ENCODE measurements around the gene TREML1. TPM values are rescaled to one million over a fixed set of nuclear protein-coding genes. Genes with fewer than 3 reads are reported as not detected.

The TREML1 gene
- total RNA-seq, 2 donors from 2014 or later: not detected

- H3K9me3 Mint-ChIP-seq: no peaks in the 10 kb centered on the region
- ATAC-seq (replicated peaks in 1 of 2) (no peak), DNase-seq (no peak)
- no peak overlapping the region for H3K4me3 Mint-ChIP-seq
- peaks cover 8% of the 10 kb centered on the region for H3K27me3 Mint-ChIP-seq (ENCODE audit: low read depth)
- no peaks in the 10 kb centered on the region for H3K36me3 Mint-ChIP-seq (ENCODE audit: insufficient read depth in 2 of 2)
- no peaks in the 10 kb centered on the region for H3K4me1 Mint-ChIP-seq (ENCODE audit: low read depth)
- no peak overlapping the region for H3K27ac Mint-ChIP-seq
These were observed 16.5 kb upstream of the TREML1 start for GRCh38 chr6:41170547-41171160.

- H3K4me1 Mint-ChIP-seq (ENCODE audit: low read depth): no peaks in the 10 kb centered on the region
- H3K4me3 Mint-ChIP-seq: no peak overlapping the region
- no peaks in the 10 kb centered on the region for H3K36me3 Mint-ChIP-seq (ENCODE audit: insufficient read depth in 2 of 2)
- no peaks in the 10 kb centered on the region for H3K9me3 Mint-ChIP-seq
- no peak overlapping the region for H3K27ac Mint-ChIP-seq
- peaks cover 8% of the 10 kb centered on the region for H3K27me3 Mint-ChIP-seq (ENCODE audit: low read depth)
- DNase-seq (no peak), ATAC-seq (replicated peaks in 1 of 2) (no peak)
These were observed 13.2 kb upstream of the TREML1 start for GRCh38 chr6:41167173-41167963.

- DNase-seq: no peak
- H3K4me3 Mint-ChIP-seq: no peak overlapping the region
- H3K4me1 Mint-ChIP-seq (ENCODE audit: low read depth): no peaks in the 10 kb centered on the region
- H3K27me3 Mint-ChIP-seq (ENCODE audit: low read depth): peaks cover 14% of the 10 kb centered on the region
- no peaks in the 10 kb centered on the region for H3K9me3 Mint-ChIP-seq
- H3K27ac Mint-ChIP-seq: no peak overlapping the region
- H3K36me3 Mint-ChIP-seq (ENCODE audit: insufficient read depth in 2 of 2): no peaks in the 10 kb centered on the region
- no peak for ATAC-seq (replicated peaks in 1 of 2)
These were observed 10.5 kb upstream of the TREML1 start for GRCh38 chr6:41164551-41165120.

GRCh38 chr6:41163419-41163717 is 9.2 kb upstream of the TREML1 start:
- ATAC-seq (replicated peaks in 1 of 2): no peak
- H3K36me3 Mint-ChIP-seq (ENCODE audit: insufficient read depth in 2 of 2): no peaks in the 10 kb centered on the region
- no peak overlapping the region for H3K27ac Mint-ChIP-seq
- H3K4me3 Mint-ChIP-seq: no peak overlapping the region
- H3K9me3 Mint-ChIP-seq: no peaks in the 10 kb centered on the region
- DNase-seq: no peak
- peaks cover 14% of the 10 kb centered on the region for H3K27me3 Mint-ChIP-seq (ENCODE audit: low read depth)
- H3K4me1 Mint-ChIP-seq (ENCODE audit: low read depth): no peaks in the 10 kb centered on the region

- Mint-ChIP-seq H3K27me3 (ENCODE audit: low read depth) (peaks cover 14% of the 10 kb centered on the region), H3K4me1 (ENCODE audit: low read depth) (no peaks in the 10 kb centered on the region), H3K27ac (no peak within 1 kb of the TSS), H3K36me3 (ENCODE audit: insufficient read depth in 2 of 2) (no peaks in the 10 kb centered on the region), H3K9me3 (no peaks in the 10 kb centered on the region), H3K4me3 (no peak within 1 kb of the TSS)
- ATAC-seq (replicated peaks in 1 of 2) (no peak), DNase-seq (no peak)
These were observed 8.7 kb upstream of the TREML1 start, which contains the start of gene TREM2 for GRCh38 chr6:41162687-41163418. Gene TREM2 (minus strand): TSS chr6:41163116. CDS start chr6:41163082, 34 bp downstream.

- Mint-ChIP-seq H3K36me3 (ENCODE audit: insufficient read depth in 2 of 2) (no peaks in the 10 kb centered on the region), H3K4me3 (no peak overlapping the region), H3K27ac (no peak overlapping the region), H3K4me1 (ENCODE audit: low read depth) (no peaks in the 10 kb centered on the region), H3K9me3 (no peaks in the 10 kb centered on the region), H3K27me3 (ENCODE audit: low read depth) (peaks cover 10% of the 10 kb centered on the region)
- ATAC-seq (replicated peaks in 1 of 2) (no peak), DNase-seq (no peak)
These were observed 7.9 kb upstream of the TREML1 start for GRCh38 chr6:41161851-41162552.

GRCh38 chr6:41161380-41161779 is 7.2 kb upstream of the TREML1 start:
- ATAC-seq (replicated peaks in 1 of 2) (no peak), DNase-seq (no peak)
- peaks cover 6% of the 10 kb centered on the region for H3K27me3 Mint-ChIP-seq (ENCODE audit: low read depth)
- no peak overlapping the region for H3K4me3 Mint-ChIP-seq
- H3K4me1 Mint-ChIP-seq (ENCODE audit: low read depth): no peaks in the 10 kb centered on the region
- H3K27ac Mint-ChIP-seq: no peak overlapping the region
- no peaks in the 10 kb centered on the region for H3K36me3 Mint-ChIP-seq (ENCODE audit: insufficient read depth in 2 of 2)
- no peaks in the 10 kb centered on the region for H3K9me3 Mint-ChIP-seq

GRCh38 chr6:41160933-41161332 is 6.8 kb upstream of the TREML1 start:
- Mint-ChIP-seq H3K4me1 (ENCODE audit: low read depth) (no peaks in the 10 kb centered on the region), H3K4me3 (no peak overlapping the region), H3K9me3 (no peaks in the 10 kb centered on the region), H3K27me3 (ENCODE audit: low read depth) (peaks cover 6% of the 10 kb centered on the region), H3K36me3 (ENCODE audit: insufficient read depth in 2 of 2) (no peaks in the 10 kb centered on the region), H3K27ac (no peak overlapping the region)
- DNase-seq: no peak
- no peak for ATAC-seq (replicated peaks in 1 of 2)

GRCh38 chr6:41159415-41160082 is 5.4 kb upstream of the TREML1 start:
- Mint-ChIP-seq H3K4me3 (no peak overlapping the region), H3K27ac (no peak overlapping the region), H3K9me3 (no peaks in the 10 kb centered on the region), H3K36me3 (ENCODE audit: insufficient read depth in 2 of 2) (no peaks in the 10 kb centered on the region), H3K4me1 (ENCODE audit: low read depth) (no peaks in the 10 kb centered on the region), H3K27me3 (ENCODE audit: low read depth) (peaks cover 6% of the 10 kb centered on the region)
- DNase-seq: no peak
- no peak for ATAC-seq (replicated peaks in 1 of 2)

- DNase-seq (no peak), ATAC-seq (replicated peaks in 1 of 2) (no peak)
- H3K27me3 Mint-ChIP-seq (ENCODE audit: low read depth): peaks cover 6% of the 10 kb centered on the region
- no peaks in the 10 kb centered on the region for H3K9me3 Mint-ChIP-seq
- no peaks in the 10 kb centered on the region for H3K4me1 Mint-ChIP-seq (ENCODE audit: low read depth)
- H3K4me3 Mint-ChIP-seq: no peak overlapping the region
- H3K36me3 Mint-ChIP-seq (ENCODE audit: insufficient read depth in 2 of 2): no peaks in the 10 kb centered on the region
- H3K27ac Mint-ChIP-seq: no peak overlapping the region
These were observed 3.2 kb upstream of the TREML1 start for GRCh38 chr6:41157323-41157722.

- H3K27ac Mint-ChIP-seq: no peak overlapping the region
- no peaks in the 10 kb centered on the region for H3K36me3 Mint-ChIP-seq (ENCODE audit: insufficient read depth in 2 of 2)
- no peak for ATAC-seq (replicated peaks in 1 of 2)
- H3K4me3 Mint-ChIP-seq: no peak overlapping the region
- no peak for DNase-seq
- H3K9me3 Mint-ChIP-seq: no peaks in the 10 kb centered on the region
- H3K27me3 Mint-ChIP-seq (ENCODE audit: low read depth): peaks cover 1% of the 10 kb centered on the region
- H3K4me1 Mint-ChIP-seq (ENCODE audit: low read depth): no peaks in the 10 kb centered on the region
These were observed 2.6 kb upstream of the TREML1 start for GRCh38 chr6:41156771-41157170.

GRCh38 chr6:41156001-41156400 is 1.9 kb upstream of the TREML1 start:
- H3K36me3 Mint-ChIP-seq (ENCODE audit: insufficient read depth in 2 of 2): no peaks in the 10 kb centered on the region
- H3K9me3 Mint-ChIP-seq: no peaks in the 10 kb centered on the region
- ATAC-seq (replicated peaks in 1 of 2) (no peak), DNase-seq (no peak)
- no peaks in the 10 kb centered on the region for H3K4me1 Mint-ChIP-seq (ENCODE audit: low read depth)
- H3K4me3 Mint-ChIP-seq: no peak overlapping the region
- no peak overlapping the region for H3K27ac Mint-ChIP-seq
- no peaks in the 10 kb centered on the region for H3K27me3 Mint-ChIP-seq (ENCODE audit: low read depth)
